Activated gamma-delta T cell treated with anti-CD3 and anti-CD28 coated beads, Interleukin-2, amount 50 U/mL, for 16 hours (primary cell): ENCODE data around the gene NPHP4.
"Not testable (repeated sequence)": the region's sequence is repeated elsewhere in the genome, so short reads cannot be mapped to it uniquely, and the experiment has no call there.

ENCODE experiments used
- DNase-seq: peaks from one replicate; pipeline ENCODE4 v3.0.0-alpha.2; 2020; ENCODE audit warnings: low read depth

The NPHP4 gene

GRCh38 chr1:6023346-6023745 is 31.1 kb upstream of the NPHP4 start:
- DNase-seq, result no peak

- DNase-seq, result no peak
These were observed 30.0 kb upstream of the NPHP4 start for GRCh38 chr1:6022193-6022592.

GRCh38 chr1:6019166-6019845 is 27.1 kb upstream of the NPHP4 start:
- no peak for DNase-seq

GRCh38 chr1:6017654-6018053 is 25.4 kb upstream of the NPHP4 start:
- DNase-seq, result not testable (repeated sequence)

GRCh38 chr1:6016191-6016865 is 24.1 kb upstream of the NPHP4 start:
- DNase-seq, result no peak

GRCh38 chr1:6014130-6014999 is 22.1 kb upstream of the NPHP4 start:
- no peak for DNase-seq

GRCh38 chr1:6013491-6013890 is 21.3 kb upstream of the NPHP4 start:
- DNase-seq, result no peak

- DNase-seq, result no peak
These were observed 20.5 kb upstream of the NPHP4 start for GRCh38 chr1:6012529-6013318.

- no peak for DNase-seq
These were observed 19.7 kb upstream of the NPHP4 start for GRCh38 chr1:6011946-6012258.

- no peak for DNase-seq
These were observed 19.1 kb upstream of the NPHP4 start for GRCh38 chr1:6011161-6011945.

- DNase-seq, result no peak
These were observed 18.3 kb upstream of the NPHP4 start for GRCh38 chr1:6010554-6010953.

GRCh38 chr1:6009120-6010040 is 17.2 kb upstream of the NPHP4 start:
- no peak for DNase-seq

GRCh38 chr1:6008696-6009095 is 16.5 kb upstream of the NPHP4 start:
- DNase-seq, result no peak

- no peak for DNase-seq
These were observed 15.8 kb upstream of the NPHP4 start for GRCh38 chr1:6008084-6008415.

- DNase-seq, result no peak
These were observed 15.3 kb upstream of the NPHP4 start for GRCh38 chr1:6007318-6008083.

GRCh38 chr1:6006882-6007281 is 14.7 kb upstream of the NPHP4 start:
- DNase-seq, result no peak

- no peak for DNase-seq
These were observed 13.2 kb upstream of the NPHP4 start for GRCh38 chr1:6005276-6005917.

- no peak for DNase-seq
These were observed 12.3 kb upstream of the NPHP4 start for GRCh38 chr1:6004412-6005123.
